GM21737 (cell line): ENCODE measurements around the gene SPATA31E1.

ENCODE experiments used
- ATAC-seq: cut with Tn5 transposase; IDR thresholded peaks from one replicate; pipeline ENCODE4 v1.9.1; 2021; ENCODE audit warnings: mild to moderate bottlenecking, moderate library complexity; ENCODE audit not compliant: unreplicated experiment

The SPATA31E1 gene

GRCh38 chr9:87862536-87863268 is 20.0 kb upstream of the SPATA31E1 start:
- ATAC-seq, result no peak

GRCh38 chr9:87863882-87864465 is 18.7 kb upstream of the SPATA31E1 start:
- ATAC-seq, result no peak

- no peak for ATAC-seq
Measured at GRCh38 chr9:87864915-87865314, 17.8 kb upstream of the SPATA31E1 start.

- ATAC-seq, result no peak
Measured at GRCh38 chr9:87865626-87866025, 17.1 kb upstream of the SPATA31E1 start.

DNA sequence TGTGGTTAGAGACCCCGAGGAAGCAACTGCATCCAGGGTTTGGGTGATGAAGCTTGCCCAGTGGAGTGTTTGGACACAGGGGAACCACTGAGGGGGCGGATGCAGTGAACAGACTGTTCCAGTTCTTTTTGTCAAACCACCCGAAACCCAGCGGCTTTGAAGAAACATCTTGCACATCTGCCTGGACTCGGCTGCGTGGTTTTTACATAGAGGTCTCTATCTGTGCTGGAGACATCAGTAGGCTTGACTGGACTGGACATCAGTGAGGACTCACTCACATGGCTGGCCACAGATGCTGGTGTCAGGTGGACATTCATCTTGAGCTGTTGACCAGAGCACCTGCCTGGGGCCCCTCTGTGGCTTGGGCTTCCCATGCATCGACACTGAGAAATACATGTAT is 15.3 kb upstream of the SPATA31E1 start:
- no peak for ATAC-seq

DNA sequence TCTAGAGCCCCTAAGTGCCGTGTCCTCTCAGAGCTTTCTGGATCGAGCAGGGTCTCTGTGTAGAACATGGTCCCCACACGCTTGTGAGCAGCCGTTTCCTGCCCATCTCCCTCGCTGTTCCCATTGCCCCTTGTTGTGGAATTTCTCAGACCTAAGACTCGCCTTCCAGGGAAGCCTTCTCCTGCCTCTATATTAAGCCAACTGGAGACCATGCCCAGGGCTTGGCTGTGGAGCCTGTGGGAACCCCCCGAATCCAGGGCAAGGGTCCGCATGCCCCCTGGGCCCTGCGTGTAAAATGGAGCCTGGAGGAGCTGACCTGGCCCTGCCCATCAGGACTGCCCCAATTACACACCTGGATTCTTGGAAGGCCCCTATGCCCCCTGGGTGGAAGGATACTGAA is 14.5 kb upstream of the SPATA31E1 start:
- ATAC-seq, result no peak

DNA sequence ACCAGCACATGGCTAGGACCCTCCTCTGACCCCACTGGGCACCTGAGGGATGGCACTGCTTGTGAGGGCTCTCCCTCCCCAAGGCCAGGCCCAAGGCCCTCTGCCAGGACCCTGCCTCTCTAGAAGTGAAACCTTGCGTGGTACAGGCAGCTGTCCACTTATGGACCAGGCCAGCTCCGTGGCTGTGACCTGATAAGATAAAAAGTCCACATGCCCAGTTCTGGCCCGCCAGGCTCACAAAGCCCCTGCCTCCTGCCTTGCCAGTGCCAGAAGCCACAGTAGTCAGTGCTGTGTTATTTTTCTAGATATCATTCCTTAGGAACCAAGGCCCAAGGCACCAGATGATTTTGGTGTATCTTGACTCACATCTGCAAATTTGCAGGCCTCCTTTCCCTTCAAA is 14.0 kb upstream of the SPATA31E1 start:
- ATAC-seq, result no peak

DNA sequence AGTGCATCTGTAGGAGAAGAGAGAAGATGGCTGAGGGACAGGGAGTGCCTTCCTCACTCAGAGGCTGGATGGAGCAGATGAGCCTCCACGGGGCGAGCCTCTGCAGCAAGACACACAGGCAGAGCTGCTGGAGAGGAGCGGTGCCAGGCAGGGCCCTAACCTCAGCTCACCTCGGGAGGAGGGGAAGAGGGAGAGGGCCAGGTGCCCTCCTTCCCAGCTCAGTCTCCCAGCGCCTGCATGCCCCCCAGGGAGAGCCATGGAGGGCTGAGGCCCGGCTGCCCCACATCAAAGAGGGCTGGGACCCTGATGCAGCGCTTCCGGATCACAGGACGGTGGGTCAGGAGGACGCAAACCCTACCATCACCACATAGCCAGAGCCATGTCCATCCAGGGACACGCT is 13.6 kb upstream of the SPATA31E1 start:
- no peak for ATAC-seq

DNA sequence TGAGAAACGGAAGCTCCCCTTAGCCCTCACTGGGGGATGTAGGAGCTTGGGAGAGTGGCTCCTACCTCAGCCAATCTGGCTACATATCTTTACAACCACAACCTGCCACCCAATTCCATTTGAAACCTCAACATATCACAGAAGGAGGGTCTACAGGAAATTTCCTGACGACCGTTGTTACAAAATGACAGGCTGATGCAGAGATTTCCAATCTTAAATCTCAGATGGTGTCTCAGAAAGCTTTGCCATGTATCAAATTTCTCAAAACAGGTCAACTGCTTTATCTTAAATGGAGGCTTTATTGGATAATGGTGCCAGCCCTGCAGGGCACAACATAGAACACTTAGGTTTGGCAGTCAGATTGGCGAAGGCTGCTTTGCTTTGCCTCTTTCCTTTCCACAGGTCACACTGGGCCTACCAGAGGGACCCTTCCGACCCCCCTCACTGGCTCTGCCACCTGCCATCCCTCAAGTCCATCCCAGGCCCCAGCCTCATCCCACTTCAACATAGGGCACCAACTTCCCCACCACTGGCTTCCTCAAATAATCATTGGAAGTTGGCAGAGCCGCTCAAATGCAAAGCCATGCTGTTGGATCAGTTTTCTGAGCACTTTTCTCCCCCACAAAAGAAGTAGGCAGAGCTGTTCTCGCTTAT is 11.1 kb upstream of the SPATA31E1 start:
- no peak for ATAC-seq

DNA sequence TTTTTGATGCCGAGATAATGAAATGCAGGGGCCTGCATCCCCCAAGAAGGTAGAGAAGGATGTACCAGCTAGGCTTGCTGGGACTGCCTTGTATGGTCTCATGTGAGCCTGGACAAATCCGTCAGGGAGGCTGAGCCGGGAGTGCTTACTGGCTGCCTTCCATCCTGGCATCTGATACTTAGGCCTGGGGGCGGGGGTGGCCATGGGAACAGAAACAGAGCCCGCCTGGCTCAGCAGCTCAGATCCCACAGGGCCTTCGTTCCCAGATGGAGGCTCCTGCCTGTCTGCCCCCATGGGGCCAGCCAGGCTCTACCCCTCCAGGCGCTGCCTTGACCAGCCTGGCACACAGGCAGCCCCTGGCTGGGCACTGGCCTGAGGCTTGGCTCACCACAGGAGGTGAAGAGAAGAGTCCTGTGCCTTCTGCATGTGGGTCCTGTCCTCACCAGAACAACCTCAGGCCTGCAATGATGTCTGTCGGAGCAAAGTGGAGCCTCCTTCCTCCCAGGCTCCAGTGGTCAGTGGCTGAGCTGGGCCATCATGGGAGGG is 10.5 kb upstream of the SPATA31E1 start:
- ATAC-seq, result no peak

DNA sequence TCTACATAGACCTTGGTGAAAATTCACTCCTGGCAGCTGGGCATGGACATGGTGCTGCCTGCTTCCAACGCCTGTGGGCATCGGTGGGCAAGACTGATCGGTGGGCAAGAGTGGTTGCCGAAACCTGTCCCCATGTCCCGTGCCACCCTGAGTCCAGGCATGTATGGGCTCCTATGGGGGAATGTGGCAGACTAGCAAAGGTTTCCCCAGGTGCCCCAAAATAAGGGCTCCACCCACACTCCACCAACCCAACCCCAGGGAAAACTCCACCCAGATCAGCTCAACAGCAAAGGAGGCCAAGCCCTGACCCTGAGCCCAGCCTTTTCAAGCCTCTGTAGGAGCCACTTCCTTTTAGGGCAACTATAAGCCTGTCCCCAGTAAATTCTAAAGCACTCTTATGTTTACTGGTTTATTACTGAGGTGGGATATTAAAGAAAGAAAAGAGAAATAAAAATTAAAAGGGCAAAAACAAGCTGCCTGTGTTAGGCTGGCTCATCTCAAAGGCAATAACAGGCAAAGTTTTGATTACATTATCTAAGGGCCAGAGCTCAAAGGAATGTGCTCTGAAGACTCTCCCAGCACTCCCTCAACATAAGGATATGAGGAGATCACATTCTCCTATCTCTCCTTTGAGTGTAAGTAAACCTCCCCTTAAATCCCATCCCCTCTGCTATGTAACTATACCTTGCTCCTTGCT is 8.9 kb upstream of the SPATA31E1 start:
- no peak for ATAC-seq

- ATAC-seq, result no peak
Measured at GRCh38 chr9:87874304-87874623, 8.4 kb upstream of the SPATA31E1 start.

- ATAC-seq, result no peak
Measured at GRCh38 chr9:87875060-87875459, 7.6 kb upstream of the SPATA31E1 start.

DNA sequence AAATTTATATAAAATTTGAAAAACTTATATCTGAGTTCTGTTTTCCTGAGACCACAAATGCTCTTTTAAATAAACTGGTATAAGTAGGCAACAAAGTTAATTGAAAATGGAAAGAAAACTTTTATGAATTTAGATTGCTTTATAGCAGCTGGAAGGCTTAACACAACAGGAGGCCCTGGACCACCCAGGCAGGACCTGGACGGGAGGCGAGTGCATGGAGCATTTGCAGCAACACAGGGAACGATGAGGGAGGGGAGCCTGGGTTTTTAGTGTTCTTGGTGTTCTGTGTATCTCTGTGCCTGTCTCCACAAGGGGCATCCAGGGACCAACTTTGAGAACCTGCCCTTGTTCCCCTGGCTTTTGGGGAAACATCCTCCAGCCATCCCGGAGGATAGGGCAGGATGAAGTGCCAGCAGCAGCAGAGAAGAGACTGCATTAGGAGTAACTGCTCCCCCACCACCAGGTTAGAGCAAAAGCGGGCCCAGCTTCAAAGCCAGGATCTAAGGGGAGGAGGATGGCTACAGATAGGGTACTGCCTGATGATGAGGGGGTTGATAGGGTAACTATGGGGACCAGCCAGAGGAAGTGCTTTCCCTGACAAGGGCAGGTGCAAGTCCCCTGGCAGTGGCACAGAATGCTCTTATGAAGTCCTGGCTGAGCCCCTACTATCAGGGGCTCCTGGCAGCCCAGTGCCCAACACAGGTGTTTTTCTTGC is 6.7 kb upstream of the SPATA31E1 start:
- no peak for ATAC-seq

DNA sequence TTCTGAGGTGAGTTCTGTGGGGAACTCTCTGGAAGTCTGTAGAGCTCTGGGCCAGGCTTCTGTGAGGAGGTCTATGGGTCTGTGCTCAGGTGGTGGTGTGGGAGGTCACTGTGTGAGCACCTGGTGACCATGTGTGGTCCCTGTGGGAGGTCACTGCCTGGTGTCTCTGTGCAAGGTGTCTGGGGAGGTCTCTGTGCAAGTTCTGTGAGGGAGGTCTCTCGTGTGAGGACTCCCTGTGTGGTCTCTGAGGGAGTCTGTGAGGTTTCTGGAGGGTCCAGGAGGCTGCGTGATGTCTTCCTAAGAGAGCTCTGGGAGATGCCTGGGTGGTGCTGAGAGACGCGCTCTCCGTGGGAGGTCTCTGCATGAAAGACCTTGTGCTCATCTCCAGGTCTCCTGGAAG is 6.0 kb upstream of the SPATA31E1 start:
- ATAC-seq, result no peak

DNA sequence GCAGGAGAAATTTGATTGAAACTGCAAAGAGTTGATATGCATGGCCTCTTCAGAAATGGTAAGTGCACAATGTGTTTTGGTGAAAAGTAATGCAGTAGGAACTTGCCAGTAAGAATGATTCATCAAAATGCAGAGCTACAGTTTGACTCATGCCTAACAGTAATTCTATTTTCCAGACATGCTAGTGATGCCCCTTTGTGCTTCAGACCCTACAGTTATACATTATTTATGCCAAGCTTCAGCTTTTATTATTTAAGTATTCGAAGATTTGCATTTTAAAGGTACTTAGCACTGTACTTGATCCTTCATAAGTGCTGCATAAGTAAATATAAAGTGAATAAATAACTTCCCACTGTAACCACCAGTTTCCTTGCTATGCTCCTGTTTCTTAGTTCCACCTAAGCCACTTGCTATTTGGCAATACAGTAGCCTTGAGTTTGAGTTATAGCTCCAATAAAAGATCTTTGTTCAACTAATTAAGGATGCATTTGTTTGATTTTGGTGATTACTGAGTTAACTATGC is 3.6 kb upstream of the SPATA31E1 start:
- no peak for ATAC-seq

DNA sequence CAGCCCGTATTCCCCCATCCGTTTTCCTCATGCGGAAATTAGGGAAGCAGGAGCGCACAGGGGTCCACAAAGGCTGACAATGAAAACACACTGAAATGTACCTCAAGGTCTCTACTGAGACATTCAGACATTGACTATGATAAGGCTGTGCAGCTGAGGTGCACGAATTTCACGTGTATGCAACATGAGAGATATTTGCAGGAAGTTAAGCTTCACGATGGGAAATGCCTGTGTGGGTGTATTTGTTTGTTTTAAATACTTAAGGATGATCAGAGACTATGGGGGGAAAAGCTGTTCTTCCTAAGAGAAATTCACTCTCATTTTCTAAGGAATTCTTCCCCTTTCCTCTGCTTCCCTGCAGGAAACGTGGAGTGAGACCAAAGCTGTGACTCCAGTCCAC is 2.6 kb upstream of the SPATA31E1 start:
- ATAC-seq, result no peak

DNA sequence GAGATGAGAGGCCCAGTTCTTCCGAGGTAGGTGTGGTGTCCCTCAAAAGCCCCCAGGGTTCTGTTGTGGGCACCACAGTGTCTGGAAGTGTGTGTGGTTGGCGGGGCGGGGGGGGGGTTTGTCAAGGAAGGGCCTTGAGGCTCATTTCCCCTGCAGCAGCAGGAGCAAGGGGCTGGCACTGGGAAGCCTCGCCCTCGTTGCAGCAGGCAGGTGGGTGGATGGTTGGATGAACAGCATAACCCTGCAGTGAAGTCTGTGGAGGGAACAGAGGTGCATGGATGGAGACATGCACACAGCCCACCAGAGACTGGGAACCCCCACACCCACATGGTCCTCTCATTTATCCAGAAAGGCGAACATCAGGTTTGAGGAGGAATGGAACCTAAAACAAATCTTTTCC is 2.0 kb upstream of the SPATA31E1 start:
- ATAC-seq, result no peak

GRCh38 chr9:87883274-87883673 is 597 bp downstream of the SPATA31E1 start:
- no peak for ATAC-seq

GRCh38 chr9:87883990-87884389 is 1.3 kb downstream of the SPATA31E1 start:
- no peak for ATAC-seq
